NOMO-1 treated with DMSO at 0.1 percent for 48 hours (cell line): ENCODE measurements around the gene CACNA1C.
A peak's percentile ranks its signal among the peaks of the same experiment; 100 is the strongest.

Experiments used
- DNase-seq: peaks from one replicate; lab custom pipeline; 2025; ENCODE audit not compliant: unreplicated experiment; lab: John Stamatoyannopoulos, UW

Gene CACNA1C

DNA sequence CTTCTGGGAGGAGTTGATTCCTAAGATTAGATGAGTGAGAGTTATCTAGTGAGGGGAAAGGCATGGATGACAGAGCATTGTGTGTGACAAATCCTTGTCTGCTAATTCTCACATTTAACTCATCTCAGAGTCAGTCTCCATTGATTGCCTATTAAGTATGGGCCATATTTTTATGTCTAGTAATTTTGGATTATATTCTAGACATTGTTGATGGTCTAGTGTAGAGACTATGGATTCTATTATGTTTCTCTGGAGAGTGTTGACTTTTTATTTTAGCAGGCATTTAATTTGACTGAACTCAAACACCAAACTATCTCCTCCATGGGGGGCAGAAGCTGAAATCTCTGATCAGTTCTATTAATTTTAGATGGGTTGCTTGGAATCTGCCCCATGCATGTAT, 114.4 kb downstream of the CACNA1C start:
- no peak for DNase-seq

- no peak for DNase-seq
These were observed 116.0 kb downstream of the CACNA1C start for GRCh38 chr12:2168808-2169207.

GRCh38 chr12:2169489-2169888, 116.7 kb downstream of the CACNA1C start:
- DNase-seq: no peak

DNA sequence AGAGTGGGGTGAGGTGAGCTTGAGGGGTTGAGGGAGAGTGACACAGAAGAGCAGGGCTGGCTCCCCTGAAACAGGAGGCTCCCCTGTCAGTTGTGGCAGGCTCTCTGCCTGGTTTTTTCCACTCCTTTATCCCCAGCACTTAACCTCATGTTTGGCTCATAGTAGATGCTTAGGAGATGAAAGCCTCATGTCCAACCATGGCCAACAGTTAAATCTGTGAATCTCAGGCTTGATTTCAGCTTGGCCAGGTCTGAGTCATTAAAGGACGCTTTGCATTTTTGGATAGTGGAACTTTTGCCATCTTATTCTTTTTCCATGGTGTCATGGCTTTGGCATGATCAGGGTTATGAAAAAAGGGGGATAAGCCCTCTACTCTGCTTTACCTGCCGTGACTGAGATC, 117.2 kb downstream of the CACNA1C start:
- no peak for DNase-seq

DNA sequence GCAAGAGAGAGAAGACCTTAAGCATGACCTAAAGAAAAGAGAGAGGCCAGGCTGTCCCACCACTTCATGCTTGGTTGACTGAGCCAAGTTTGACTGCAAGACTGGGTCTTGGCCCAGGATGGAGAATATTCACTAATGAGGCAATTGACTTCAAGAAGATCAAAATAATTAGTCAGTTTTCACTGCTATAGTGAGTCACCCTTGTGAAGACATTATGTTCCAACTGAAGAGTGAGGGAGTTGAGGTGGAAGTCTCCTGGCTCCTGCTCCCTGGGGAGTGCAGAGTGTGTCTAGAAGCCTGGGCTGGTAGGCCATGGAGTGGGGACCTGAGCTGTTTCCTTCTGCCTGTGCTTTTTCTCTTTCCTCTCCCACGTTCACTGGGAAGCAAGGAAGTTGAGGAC, 117.6 kb downstream of the CACNA1C start:
- no peak for DNase-seq

GRCh38 chr12:2171672-2172426, 119.1 kb downstream of the CACNA1C start:
- no peak for DNase-seq

DNA sequence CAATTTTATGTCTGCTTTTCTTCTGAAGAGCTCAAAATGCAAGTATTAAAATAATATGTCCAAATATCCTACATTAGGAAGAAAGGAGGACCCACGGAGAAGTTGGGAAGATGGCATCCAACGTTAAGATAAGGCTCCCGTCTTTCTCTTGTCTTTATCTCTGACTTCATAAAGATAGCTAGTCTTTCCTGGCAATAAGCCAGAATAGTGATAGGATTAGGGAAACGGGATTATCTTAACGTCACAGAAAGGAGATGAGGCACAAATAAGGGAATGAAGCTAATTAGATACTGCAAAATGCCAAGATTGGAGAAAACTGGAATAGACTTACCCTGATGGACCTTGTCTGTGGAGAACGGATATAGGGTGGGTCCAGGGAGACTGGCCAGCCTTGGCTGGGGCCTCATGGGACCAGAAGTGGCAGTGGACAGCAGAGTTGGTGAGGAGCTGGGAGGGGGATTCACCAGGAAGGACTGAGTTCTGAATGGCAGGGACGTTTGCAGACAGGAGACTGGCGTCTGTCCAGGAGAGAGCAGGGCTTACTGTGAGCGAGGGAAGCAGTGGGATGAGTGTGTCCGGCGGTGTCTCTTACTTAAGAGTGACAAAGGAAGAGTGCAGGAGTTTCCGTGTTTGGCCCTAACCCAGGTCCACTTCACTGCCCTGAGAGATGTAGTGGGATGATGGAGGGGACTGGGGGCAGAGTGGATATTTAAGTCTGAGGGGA, 119.9 kb downstream of the CACNA1C start:
- DNase-seq: no peak

- peak; percentile 23 for DNase-seq
These were observed 121.2 kb downstream of the CACNA1C start for GRCh38 chr12:2173971-2174370.

DNA sequence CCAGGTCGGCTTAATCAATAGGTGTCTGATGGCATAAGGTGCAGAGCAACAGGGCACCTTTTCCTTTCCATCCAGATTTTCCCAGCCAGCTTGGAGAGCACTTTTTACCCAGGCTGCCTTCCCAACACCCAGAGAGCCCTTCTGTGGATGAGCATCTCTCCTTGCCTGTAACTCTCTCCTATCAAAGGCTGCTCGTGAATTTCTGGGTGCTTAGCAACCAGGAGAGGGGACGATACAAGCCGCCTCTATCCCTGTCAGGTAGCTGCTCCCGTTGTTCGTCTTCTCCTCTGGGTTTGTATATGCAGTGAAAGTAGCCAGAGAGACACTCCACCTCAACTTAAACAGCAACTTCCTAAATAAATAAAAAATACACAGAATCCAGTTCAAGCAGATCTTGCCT, 124.2 kb downstream of the CACNA1C start:
- DNase-seq: no peak

- no peak for DNase-seq
These were observed 125.0 kb downstream of the CACNA1C start for GRCh38 chr12:2177751-2178150.

DNA sequence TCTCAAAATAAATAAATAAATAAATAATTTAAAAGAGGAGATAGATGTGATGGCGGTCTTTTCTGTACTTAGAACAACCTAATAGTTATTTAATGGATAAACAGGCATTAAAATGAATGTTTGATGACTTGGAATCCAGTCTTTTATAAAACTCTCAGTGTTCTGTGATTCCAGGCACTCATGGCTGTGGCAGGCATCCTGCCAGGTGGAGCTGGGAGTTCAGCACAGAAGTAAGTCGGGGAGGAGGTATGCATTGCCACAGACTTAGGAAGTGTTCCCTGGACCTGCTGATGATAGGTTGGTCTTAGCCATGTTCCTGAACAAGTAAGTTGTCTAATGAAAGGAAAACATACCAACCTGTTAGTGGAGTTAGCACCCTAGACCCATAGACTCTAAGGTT, 126.3 kb downstream of the CACNA1C start:
- no peak for DNase-seq

DNA sequence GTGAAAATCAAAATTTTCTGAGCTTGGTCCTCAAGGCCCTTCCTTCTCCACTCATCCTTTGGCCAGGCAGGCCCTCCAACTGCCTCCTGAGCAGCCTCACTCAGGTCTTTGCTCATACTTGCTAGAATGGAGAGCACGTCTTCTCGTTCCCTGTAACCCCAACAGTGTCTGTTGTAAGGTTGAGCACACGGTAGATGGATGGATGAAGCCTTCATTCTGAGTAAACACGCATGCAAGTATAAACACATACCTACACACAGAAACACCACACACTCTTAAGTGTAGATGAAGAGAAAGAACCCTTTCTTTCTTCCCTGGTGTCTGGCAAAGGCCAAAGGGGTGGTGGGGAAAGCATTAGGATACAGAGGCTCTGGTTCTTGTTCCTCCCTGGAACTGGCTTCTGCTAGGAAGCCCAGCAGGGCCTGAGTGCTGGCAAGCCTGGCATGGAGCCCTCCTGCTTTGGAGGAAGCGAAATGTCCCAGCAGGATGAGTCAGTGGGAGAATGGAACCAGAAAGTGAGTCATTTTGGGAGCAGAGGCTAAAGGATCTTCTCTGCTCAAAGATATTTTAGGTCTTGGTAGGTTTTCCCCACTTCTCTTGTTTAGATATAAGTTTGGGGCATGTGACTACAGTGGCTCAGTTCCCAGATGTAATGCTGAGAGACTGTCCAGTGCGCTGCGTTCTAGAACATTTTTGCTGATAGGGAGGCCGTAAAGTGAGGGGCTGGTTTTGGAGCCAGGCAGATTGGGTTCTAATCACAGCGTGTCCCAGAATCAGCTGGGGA, 127.4 kb downstream of the CACNA1C start:
- DNase-seq: no peak

DNA sequence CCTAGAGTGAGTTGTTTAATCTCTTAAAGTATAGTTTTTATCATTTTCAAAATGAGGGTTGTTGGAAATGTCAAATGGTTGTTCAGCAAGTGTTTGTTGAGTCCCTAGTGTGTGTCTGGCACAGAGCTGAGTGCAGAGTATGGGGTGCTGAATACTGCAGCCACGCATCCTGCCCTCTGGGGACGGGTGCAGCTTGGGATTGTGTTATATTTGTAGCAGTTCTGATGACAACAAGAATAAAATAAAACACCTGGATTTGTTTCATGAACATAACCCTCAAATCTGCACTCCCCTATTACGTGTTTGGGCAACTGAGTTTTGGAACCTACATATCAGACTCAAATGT, 127.9 kb downstream of the CACNA1C start:
- DNase-seq: no peak

GRCh38 chr12:2183556-2184541, 131.1 kb downstream of the CACNA1C start:
- no peak for DNase-seq

DNA sequence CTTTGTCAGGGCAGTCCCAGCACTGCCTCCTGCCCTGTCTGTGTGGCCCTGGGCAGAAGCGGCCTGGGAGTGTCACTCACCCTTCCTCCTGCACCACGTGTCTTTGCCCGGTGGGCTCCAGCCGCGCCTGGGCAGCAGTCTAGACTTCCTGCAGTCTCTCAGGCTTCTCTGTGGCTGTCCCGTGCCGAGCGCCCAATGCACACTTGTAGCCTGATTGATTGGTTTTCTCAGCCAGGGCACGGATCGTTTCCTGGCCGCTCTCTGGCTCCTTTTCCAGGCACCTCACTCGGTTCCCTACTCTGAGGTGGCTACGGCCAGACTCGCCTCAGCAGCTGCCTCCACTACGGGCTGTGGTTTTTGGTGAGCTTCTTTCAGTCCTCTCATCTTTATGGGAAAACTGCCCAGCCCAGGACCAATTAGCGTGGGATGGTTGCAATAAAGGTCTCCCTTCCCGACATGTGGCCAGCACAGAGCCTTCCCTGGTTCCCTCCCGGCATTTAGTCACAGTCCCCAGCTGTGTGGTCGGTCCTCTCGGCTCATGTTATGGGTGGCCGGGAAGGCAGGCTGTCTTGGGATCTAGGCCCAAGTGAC, 133.1 kb downstream of the CACNA1C start:
- DNase-seq: no peak

- no peak for DNase-seq
These were observed 134.6 kb downstream of the CACNA1C start for GRCh38 chr12:2187195-2187945.

GRCh38 chr12:2190085-2190484, 137.3 kb downstream of the CACNA1C start:
- DNase-seq: no peak

GRCh38 chr12:2190896-2191533, 138.2 kb downstream of the CACNA1C start:
- DNase-seq: no peak

GRCh38 chr12:2191534-2192153, 138.9 kb downstream of the CACNA1C start:
- DNase-seq: no peak
